Activated CD8-positive, alpha-beta memory T cell treated with anti-CD3 and anti-CD28 coated beads for 4 hours (primary cell): Measurements from ENCODE around the gene ACR.
A peak's percentile ranks its signal among the peaks of the same experiment; 100 is the strongest.
"Not testable (repeated sequence)": the region's sequence is repeated elsewhere in the genome, so short reads cannot be mapped to it uniquely, and the experiment has no call there.

Experiments
- DNase-seq, 2 donors: peaks; one replicate each; pipeline ENCODE4 v3.0.0-alpha.2; 2020; ENCODE audit warnings: low read depth in 2 of 2

ACR gene

GRCh38 chr22:50780244-50780643 lies 42.2 kb downstream of the ACR start:
- DNase-seq, result not testable (repeated sequence)

- not testable (repeated sequence) for DNase-seq
Measured at GRCh38 chr22:50782253-50782652, 44.2 kb downstream of the ACR start.

GRCh38 chr22:50783033-50783879 lies 45.3 kb downstream of the ACR start, which contains the start of gene RABL2B:
TSS of gene RABL2B (minus strand) at chr22:50783636. CDS start at chr22:50782294, 1,342 bp downstream.
- peak; percentile 71 to 73 for DNase-seq

GRCh38 chr22:50783880-50784276 lies 45.9 kb downstream of the ACR start:
- not testable (repeated sequence) for DNase-seq

GRCh38 chr22:50785289-50785688 lies 47.3 kb downstream of the ACR start:
- not testable (repeated sequence) for DNase-seq

- DNase-seq, result not testable (repeated sequence)
Measured at GRCh38 chr22:50786936-50787335, 48.9 kb downstream of the ACR start.
